Endothelial cell of umbilical vein (primary cell): ENCODE data around the gene GRIK3. TPM values are rescaled to one million over a fixed set of nuclear protein-coding genes. Genes with fewer than 3 reads are reported as not detected.

Experiments used
- BruUV-seq: library from RNA; stranded (reverse); fragments of 400-500 nt; replicated peaks from 2 replicates; lab custom pipeline; 2021; lab: Mats Ljungman, UMichigan
- CTCF ChIA-PET: fragments of 300-600, 350-600 bp; sonication (Branson Sonifier 250); formaldehyde crosslinking; loops from one replicate; lab custom pipeline; 2021; ENCODE audit warnings: antibody characterized with exemption, inconsistent platforms; lab: Charles Lee
- POLR2A ChIA-PET: fragments of 300-600, 350-600 bp; sonication (Branson Sonifier 250); formaldehyde crosslinking; loops from one replicate; lab custom pipeline; 2021; ENCODE audit warnings: antibody characterized with exemption, inconsistent platforms; lab: Charles Lee
- DNase-seq: peaks from one replicate; pipeline ENCODE4 v3.0.0-alpha.2; 2011; ENCODE audit warnings: low read depth, low spot score
- FAIRE-seq: peaks from 2 replicates; lab custom pipeline; 2011; peaks lifted over from hg19 to GRCh38; lab: Jason Lieb, UNC
- H2AFZ ChIP-seq: 2 replicates; pipeline ENCODE4 v1.6.0; 2012; ENCODE audit warnings: low read depth, low read length, control low read depth, inconsistent platforms
- H3K27ac ChIP-seq: 2 replicates; pipeline ENCODE4 v1.5.1; 2011; ENCODE audit warnings: low read depth, mild to moderate bottlenecking, control low read depth, low read length, moderate library complexity; ENCODE audit not compliant: insufficient read depth
- H3K27me3 ChIP-seq, 2 experiments: 2 replicates each; pipeline versions ENCODE4 v1.6.0 to v1.6.1; 2011; ENCODE audit warnings: low read length in 2 of 2, mixed read lengths in 1 of 2; ENCODE audit not compliant: control insufficient read depth in 2 of 2, insufficient read depth in 2 of 2
- H3K36me3 ChIP-seq, 2 experiments: 2 replicates in 1 of 2; 3 replicates in 1 of 2; pipeline ENCODE4 v1.5.1; 2011; ENCODE audit warnings: low read length in 2 of 2, mild to moderate bottlenecking in 1 of 2, moderate library complexity in 1 of 2; ENCODE audit not compliant: control insufficient read depth in 2 of 2, insufficient read depth in 2 of 2; ENCODE audit errors: extremely low read depth in 1 of 2
- H3K4me1 ChIP-seq: 3 replicates; pipeline ENCODE4 v1.5.1; 2011; ENCODE audit warnings: mild to moderate bottlenecking, low read length; ENCODE audit not compliant: control insufficient read depth, insufficient read depth; ENCODE audit errors: extremely low read depth
- H3K4me2 ChIP-seq: 2 replicates; pipeline ENCODE4 v1.6.1; 2011; ENCODE audit warnings: low read length, control low read depth, mixed read lengths; ENCODE audit not compliant: insufficient read depth
- H3K4me3 ChIP-seq, 3 experiments: fragments of 200-600 bp in 1 of 3; sonication (generic), shearing (Covaris generic) in 1 of 3; replicated peaks in 1 of 3; 2 replicates each; pipeline ENCODE4 v1.5.1; 2011 to 2016; ENCODE audit warnings: control low read depth in 3 of 3, low read length in 3 of 3, mild to moderate bottlenecking in 2 of 3, inconsistent platforms in 1 of 3, low read depth in 1 of 3, moderate library complexity in 1 of 3; ENCODE audit not compliant: insufficient read depth in 1 of 3
- H3K79me2 ChIP-seq: 2 replicates; pipeline ENCODE4 v1.6.0; 2012; ENCODE audit warnings: low read length, inconsistent platforms; ENCODE audit not compliant: control insufficient read depth, insufficient read depth
- H3K9ac ChIP-seq: replicated peaks from 2 replicates; pipeline ENCODE3; 2011; ENCODE audit warnings: low read length, control low read depth; ENCODE audit not compliant: insufficient read depth; ENCODE audit errors: extremely low read depth
- H3K9me1 ChIP-seq: replicated peaks from 3 replicates; pipeline ENCODE4 v1.6.0; 2011; ENCODE audit warnings: mild to moderate bottlenecking, low read length; ENCODE audit not compliant: control insufficient read depth, insufficient read depth; ENCODE audit errors: extremely low read depth
- H3K9me3 ChIP-seq: replicated peaks from 2 replicates; pipeline ENCODE4 v1.5.1; 2012; ENCODE audit warnings: low read length, inconsistent platforms; ENCODE audit not compliant: control insufficient read depth, insufficient read depth
- H4K20me1 ChIP-seq: replicated peaks from 2 replicates; pipeline ENCODE3; 2011; ENCODE audit warnings: mild to moderate bottlenecking, low read length; ENCODE audit not compliant: control insufficient read depth, insufficient read depth; ENCODE audit errors: extremely low read depth
- EZH2 ChIP-seq: IDR thresholded peaks from 2 replicates; pipeline ENCODE4 v1.6.1; 2012; ENCODE audit warnings: borderline replicate concordance, low read depth, mild to moderate bottlenecking, moderate library complexity, low read length, inconsistent platforms; ENCODE audit not compliant: severe bottlenecking
- FOS ChIP-seq: IDR thresholded peaks from 2 replicates; pipeline ENCODE4 v1.6.1; 2011; ENCODE audit warnings: mild to moderate bottlenecking, low read length, moderate library complexity, borderline replicate concordance; ENCODE audit not compliant: insufficient read depth
- GATA2 ChIP-seq: IDR thresholded peaks from 2 replicates; pipeline ENCODE4 v1.7.0; 2011; ENCODE audit warnings: low read depth, mild to moderate bottlenecking, moderate library complexity, mixed read lengths, low read length; ENCODE audit not compliant: insufficient read length, insufficient read depth
- JUN ChIP-seq: IDR thresholded peaks from 2 replicates; pipeline ENCODE4 v1.6.1; 2011; ENCODE audit warnings: borderline replicate concordance, low read depth; ENCODE audit not compliant: insufficient read length, insufficient read depth
- MYC ChIP-seq: IDR thresholded peaks from one replicate; pipeline ENCODE4 v1.6.1; 2011; ENCODE audit warnings: mild to moderate bottlenecking, low read depth, low read length
- POLR2A ChIP-seq: IDR thresholded peaks from 2 replicates; pipeline ENCODE4 v1.6.1; 2012; ENCODE audit warnings: low read depth, mild to moderate bottlenecking, control low read depth, low read length
- POLR2AphosphoS5 ChIP-seq: IDR thresholded peaks from 2 replicates; pipeline ENCODE4 v1.6.1; 2012; ENCODE audit warnings: low read depth, mild to moderate bottlenecking, control low read depth, low read length, moderate library complexity; ENCODE audit not compliant: insufficient read depth
- dilution Hi-C: fragments of 300-500 bp; cut with MboI; formaldehyde crosslinking; loops from one replicate; pipeline ENCODE4 v1.15.0; 2019; ENCODE audit warnings: low sequenced_read_pairs; ENCODE audit not compliant: extremely low pct_ligation_motif_present
- intact Hi-C: fragments of 100-400 bp; cut with micrococcal nuclease; formaldehyde crosslinking; loops from one replicate; pipeline ENCODE4 v1.10.0; 2022
- polyA plus RNA-seq, 4 experiments: library from polyadenylated mRNA; depleted of rRNA in 3 of 4; stranded (reverse) in 3 of 4; unstranded in 1 of 4; fragments of >200 nt; gene quantifications; 2 replicates each; pipeline versions ENCODE4 v1.2.1 to v1.2.3, GENCODE V29; 2011 to 2012; ENCODE audit warnings: missing spikeins in 1 of 4
- total RNA-seq: library from RNA; stranded (reverse); gene quantifications from 2 replicates; pipeline ENCODE4 v1.2.3, GENCODE V29; 2021
- TF ChIP-seq, protein P1 (sequence below): IDR thresholded peaks from 2 replicates; pipeline ENCODE4 v1.6.1; 2011; ENCODE audit not compliant: insufficient read depth, insufficient read length
- TF ChIP-seq, protein P2 (sequence below), 2 donors: IDR thresholded peaks; 1 replicate in 1 of 2; 2 replicates in 1 of 2; pipeline ENCODE4 v1.5.1; 2011; ENCODE audit warnings: low read length in 2 of 2, mild to moderate bottlenecking in 2 of 2, moderate library complexity in 2 of 2, control low read depth in 1 of 2, inconsistent platforms in 1 of 2, low read depth in 1 of 2; ENCODE audit not compliant: insufficient read depth in 1 of 2; ENCODE audit errors: extremely low read depth in 1 of 2

Gene GRIK3
- total and polyA plus RNA-seq, 2 donors (not counting 3 experiments of a cell fraction or from before 2014, with no cell fraction given), result not detected

DNA sequence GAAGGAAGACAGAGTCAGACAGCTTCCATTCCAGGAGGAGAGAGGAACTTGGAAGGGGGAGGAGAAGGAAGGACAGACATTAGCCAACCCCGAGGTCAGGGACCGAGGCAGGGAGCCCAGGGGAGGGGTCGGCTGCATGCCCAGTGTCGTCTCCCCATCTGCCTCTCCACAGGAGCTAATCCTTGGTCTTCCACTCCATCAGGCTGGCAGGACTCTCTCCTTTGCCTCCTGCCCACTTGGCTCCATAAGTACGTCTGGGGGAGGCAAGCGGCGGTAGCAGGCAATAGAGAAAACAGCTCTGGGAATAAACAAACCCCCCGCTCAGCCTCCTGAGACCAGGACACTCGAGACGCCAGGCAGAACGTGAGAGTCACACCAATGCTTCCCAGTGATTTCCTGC is 71.3 kb downstream of the GRIK3 start:
- Histone ChIP-seq H3K27me3 (no peaks in the 10 kb centered on the region), H3K4me2 (no peak overlapping the region), H3K9me1 (no peaks in the 10 kb centered on the region), H2AFZ (no peak overlapping the region), H3K79me2 (no peaks in the 10 kb centered on the region), H3K4me1 (no peaks in the 10 kb centered on the region), H4K20me1 (no peaks in the 10 kb centered on the region), H3K9ac (no peak overlapping the region), H3K4me3 (no peak overlapping the region), H3K9me3 (no peaks in the 10 kb centered on the region), H3K27ac (no peak overlapping the region), H3K36me3 (no peaks in the 10 kb centered on the region)
- DNase-seq (no peak), FAIRE-seq (no peak)
- no peak for TF ChIP-seq EZH2
- TF ChIP-seq, protein P1, sequence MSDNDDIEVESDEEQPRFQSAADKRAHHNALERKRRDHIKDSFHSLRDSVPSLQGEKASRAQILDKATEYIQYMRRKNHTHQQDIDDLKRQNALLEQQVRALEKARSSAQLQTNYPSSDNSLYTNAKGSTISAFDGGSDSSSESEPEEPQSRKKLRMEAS, result no peak
- TF ChIP-seq MYC, result no peak
- TF ChIP-seq POLR2AphosphoS5, result no peak
- CTCF ChIA-PET, result no interaction called here
- intact Hi-C loops (no loop called here), dilution Hi-C loops (no loop called here)
- POLR2A ChIA-PET, result no interaction called here
- BruUV-seq, result no TSS peak

DNA sequence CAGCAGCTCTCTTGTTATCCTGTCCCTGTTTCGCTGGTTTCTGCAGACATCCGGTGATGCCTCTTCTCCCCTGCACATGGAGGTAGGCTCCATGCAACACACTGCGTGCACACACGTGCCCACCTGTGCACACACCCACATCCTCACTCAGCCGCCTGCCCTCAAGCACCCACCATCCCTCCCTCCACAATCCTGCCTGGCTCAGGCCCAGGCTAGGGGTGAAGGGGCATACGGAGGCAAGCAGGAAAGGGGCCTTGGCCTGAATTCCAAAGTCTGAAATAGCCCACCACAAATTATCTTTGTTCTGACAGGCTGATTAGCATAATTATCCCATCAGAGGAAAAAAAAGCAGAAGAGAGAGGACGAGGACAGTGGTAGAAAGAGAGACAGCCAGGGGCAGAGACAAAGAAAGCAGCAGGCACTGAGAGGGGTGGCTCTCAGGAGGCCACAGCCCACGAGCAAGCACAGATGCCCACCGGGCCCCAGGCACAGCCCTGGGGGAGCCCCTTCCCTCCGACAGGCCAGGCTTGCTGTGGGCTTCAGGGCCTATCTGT is 73.2 kb downstream of the GRIK3 start:
- H4K20me1 ChIP-seq, result no peaks in the 10 kb centered on the region
- H3K9me1 ChIP-seq, result no peaks in the 10 kb centered on the region
- no peaks in the 10 kb centered on the region for H3K4me1 ChIP-seq
- intact Hi-C loops, result no loop called here
- dilution Hi-C loops, result no loop called here
- no peaks in the 10 kb centered on the region for H3K36me3 ChIP-seq
- H3K4me2 ChIP-seq, result no peak overlapping the region
- no peak overlapping the region for H3K27ac ChIP-seq
- DNase-seq (no peak), FAIRE-seq (no peak)
- H3K9me3 ChIP-seq, result no peaks in the 10 kb centered on the region
- no peaks in the 10 kb centered on the region for H3K27me3 ChIP-seq
- TF ChIP-seq, protein P1, result no peak
- TF ChIP-seq JUN, result no peak
- TF ChIP-seq POLR2A, result no peak
- TF ChIP-seq GATA2, result no peak
- TF ChIP-seq, protein P2, sequence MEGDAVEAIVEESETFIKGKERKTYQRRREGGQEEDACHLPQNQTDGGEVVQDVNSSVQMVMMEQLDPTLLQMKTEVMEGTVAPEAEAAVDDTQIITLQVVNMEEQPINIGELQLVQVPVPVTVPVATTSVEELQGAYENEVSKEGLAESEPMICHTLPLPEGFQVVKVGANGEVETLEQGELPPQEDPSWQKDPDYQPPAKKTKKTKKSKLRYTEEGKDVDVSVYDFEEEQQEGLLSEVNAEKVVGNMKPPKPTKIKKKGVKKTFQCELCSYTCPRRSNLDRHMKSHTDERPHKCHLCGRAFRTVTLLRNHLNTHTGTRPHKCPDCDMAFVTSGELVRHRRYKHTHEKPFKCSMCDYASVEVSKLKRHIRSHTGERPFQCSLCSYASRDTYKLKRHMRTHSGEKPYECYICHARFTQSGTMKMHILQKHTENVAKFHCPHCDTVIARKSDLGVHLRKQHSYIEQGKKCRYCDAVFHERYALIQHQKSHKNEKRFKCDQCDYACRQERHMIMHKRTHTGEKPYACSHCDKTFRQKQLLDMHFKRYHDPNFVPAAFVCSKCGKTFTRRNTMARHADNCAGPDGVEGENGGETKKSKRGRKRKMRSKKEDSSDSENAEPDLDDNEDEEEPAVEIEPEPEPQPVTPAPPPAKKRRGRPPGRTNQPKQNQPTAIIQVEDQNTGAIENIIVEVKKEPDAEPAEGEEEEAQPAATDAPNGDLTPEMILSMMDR (IDR thresholded peaks at IDR 0.05; ENCODE audit: extremely low read depth in 1 of 2, insufficient read depth in 1 of 2, low read depth in 1 of 2, low read length in 2 of 2), result no peak
- no peak for TF ChIP-seq EZH2
- TF ChIP-seq MYC, result no peak
- no peak for TF ChIP-seq POLR2AphosphoS5
- TF ChIP-seq FOS, result no peak
- no peaks in the 10 kb centered on the region for H3K79me2 ChIP-seq
- no peak overlapping the region for H2AFZ ChIP-seq
- no TSS peak for BruUV-seq
- CTCF ChIA-PET, result no interaction called here
- POLR2A ChIA-PET, result no interaction called here
- no peak overlapping the region for H3K4me3 ChIP-seq
- H3K9ac ChIP-seq, result no peak overlapping the region
